ENCODE measurements around the gene ARPC2. TPM values are rescaled to one million over a fixed set of nuclear protein-coding genes. Genes with fewer than 3 reads are reported as not detected.

ARPC2 gene
- total RNA-seq, 1 experiment from 2014 or later: 284 TPM

- Mint-ChIP-seq H3K27me3 (ENCODE audit: insufficient read depth, unreplicated experiment) (no peaks in the 10 kb centered on the region), H3K36me3 (ENCODE audit: insufficient read depth, unreplicated experiment) (peaks cover 82% of the 10 kb centered on the region), H3K27ac (ENCODE audit: low read depth, unreplicated experiment) (no peak overlapping the region), H3K4me3 (ENCODE audit: unreplicated experiment) (no peak overlapping the region), H3K4me1 (ENCODE audit: insufficient read depth, unreplicated experiment) (peaks cover 28% of the 10 kb centered on the region), H3K9me3 (ENCODE audit: unreplicated experiment) (no peaks in the 10 kb centered on the region)
- intact Hi-C loops (cut with micrococcal nuclease): no loop called here
- BruUV-seq (replicated peaks): no TSS peak
- CTCF ChIA-PET: interaction anchor here (0.6 to 7.7 kb wide), 10 partner anchors 9 to 486 kb away, joined by 3 to 215 read pairs (median 3); partner anchors contain the start of genes CATIP and TMBIM1
- TF ChIP-seq CTCF (IDR thresholded peaks at IDR 0.05; ENCODE audit: unreplicated experiment): no peak
- POLR2A ChIA-PET: interaction anchor here (1.6 to 8.0 kb wide), 3 partner anchors 12 to 121 kb away, joined by 5 to 390 read pairs (median 7); partner anchors contain the start of gene TMBIM1
- DNase-seq (ENCODE audit: unreplicated experiment): no peak
Observed at GRCh38 chr2:218275371-218276072, 58.5 kb downstream of the ARPC2 start.

GRCh38 chr2:218276986-218277755 is 60.2 kb downstream of the ARPC2 start:
- ChIA-PET CTCF (interaction anchor here (1.0 to 7.7 kb wide), 3 partner anchors 7 to 79 kb away, joined by 3 to 215 read pairs (median 160); partner anchors contain the start of gene TMBIM1), POLR2A (interaction anchor here (1.1 to 8.0 kb wide), 2 partner anchors 9 to 10 kb away, joined by 4 to 390 read pairs; partner anchors contain the start of gene TMBIM1)
- Mint-ChIP-seq H3K27ac (ENCODE audit: low read depth, unreplicated experiment) (peak overlapping the region; percentile 89), H3K36me3 (ENCODE audit: insufficient read depth, unreplicated experiment) (peaks cover 84% of the 10 kb centered on the region), H3K4me1 (ENCODE audit: insufficient read depth, unreplicated experiment) (peaks cover 21% of the 10 kb centered on the region), H3K4me3 (ENCODE audit: unreplicated experiment) (no peak overlapping the region), H3K27me3 (ENCODE audit: insufficient read depth, unreplicated experiment) (no peaks in the 10 kb centered on the region), H3K9me3 (ENCODE audit: unreplicated experiment) (no peaks in the 10 kb centered on the region)
- TF ChIP-seq CTCF (IDR thresholded peaks at IDR 0.05; ENCODE audit: unreplicated experiment): no peak
- no peak for DNase-seq (ENCODE audit: unreplicated experiment)
- intact Hi-C loops (cut with micrococcal nuclease): no loop called here
- no TSS peak for BruUV-seq (replicated peaks)

- Mint-ChIP-seq H3K36me3 (ENCODE audit: insufficient read depth, unreplicated experiment) (peaks cover 81% of the 10 kb centered on the region), H3K27me3 (ENCODE audit: insufficient read depth, unreplicated experiment) (no peaks in the 10 kb centered on the region), H3K4me1 (ENCODE audit: insufficient read depth, unreplicated experiment) (peaks cover 19% of the 10 kb centered on the region), H3K4me3 (ENCODE audit: unreplicated experiment) (no peak overlapping the region), H3K9me3 (ENCODE audit: unreplicated experiment) (no peaks in the 10 kb centered on the region), H3K27ac (ENCODE audit: low read depth, unreplicated experiment) (no peak overlapping the region)
- intact Hi-C loops (cut with micrococcal nuclease): no loop called here
- ChIA-PET CTCF (no interaction called here), POLR2A (interaction anchor here (1.1 kb wide), 1 partner anchor 9 kb away, joined by 4 read pairs; no protein-coding TSS in a partner anchor)
- DNase-seq (ENCODE audit: unreplicated experiment): no peak
- no peak for TF ChIP-seq CTCF (IDR thresholded peaks at IDR 0.05; ENCODE audit: unreplicated experiment)
- BruUV-seq (replicated peaks): no TSS peak
Observed at GRCh38 chr2:218277921-218278320, 60.9 kb downstream of the ARPC2 start.
